Measurements from ENCODE around the gene MED22. TPM values are rescaled to one million over a fixed set of nuclear protein-coding genes. Genes with fewer than 3 reads are reported as not detected.

MED22 gene
- polyA plus RNA-seq, 1 donor (not counting 4 experiments of a cell fraction or from before 2014, with no cell fraction given): 15.9 TPM

DNA sequence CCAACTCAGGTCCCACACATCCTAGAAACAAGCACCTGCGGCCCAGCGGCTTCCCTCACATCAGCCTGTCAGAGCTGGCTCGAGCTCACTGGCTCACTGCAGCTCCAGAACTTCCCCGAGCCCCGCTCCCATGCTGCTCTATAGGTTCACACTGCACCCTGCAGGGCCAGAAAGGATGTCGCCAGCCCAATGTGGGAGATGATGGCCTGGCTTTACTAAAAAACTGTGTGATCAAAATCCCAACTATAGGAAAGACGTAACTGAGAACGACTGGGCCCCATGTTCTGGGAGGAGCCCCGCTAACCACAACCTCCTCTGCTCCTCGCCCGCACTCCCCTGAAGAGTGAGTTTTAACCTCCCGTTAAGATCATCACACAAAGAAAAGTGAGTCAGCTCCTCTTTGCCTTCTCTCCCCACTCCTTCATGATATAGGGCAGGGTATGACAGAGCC is 23.4 kb upstream of the MED22 start:
- Histone ChIP-seq H3K4me1 (ENCODE audit: control insufficient read depth, extremely low read depth, insufficient read depth, low read length) (peaks cover 51% of the 10 kb centered on the region), H2AFZ (ENCODE audit: control insufficient read depth, low read length) (no peak overlapping the region), H3K79me2 (ENCODE audit: control insufficient read depth, insufficient read depth, low read length) (peaks cover 92% of the 10 kb centered on the region), H3K9me3 (ENCODE audit: control insufficient read depth, low read depth, low read length) (no peaks in the 10 kb centered on the region), H3K36me3 (ENCODE audit: control insufficient read depth in 2 of 2, extremely low read depth in 1 of 2, insufficient read depth in 2 of 2, low read length in 2 of 2) (peaks cover 32 to 45% of the 10 kb centered on the region in 2 experiments), H3K4me3 (ENCODE audit: control insufficient read depth in 2 of 3, extremely low read depth in 1 of 3, insufficient read depth in 2 of 3, low read depth in 1 of 3, low read length in 3 of 3) (peak overlapping the region in 2 of 3 experiments; percentile 20 to 22), H3K27ac (ENCODE audit: control insufficient read depth, insufficient read depth, low read length) (peak overlapping the region; percentile 24), H3K9me1 (ENCODE audit: control insufficient read depth, extremely low read depth, insufficient read depth, low read length) (peaks cover 8% of the 10 kb centered on the region), H3K4me2 (ENCODE audit: control insufficient read depth, extremely low read depth, insufficient read depth, low read depth, low read length) (peak overlapping the region; percentile 73), H4K20me1 (ENCODE audit: control insufficient read depth, extremely low read depth, insufficient read depth, low read length) (peaks cover 61% of the 10 kb centered on the region), H3K9ac (ENCODE audit: control insufficient read depth, extremely low read depth, insufficient read depth, low read length) (no peak overlapping the region), H3K27me3 (ENCODE audit: control insufficient read depth, extremely low read depth, insufficient read depth, low read length) (no peaks in the 10 kb centered on the region)
- TF ChIP-seq CTCF (optimal IDR thresholded peaks at IDR 0.05 in 1 of 3, IDR thresholded peaks at IDR 0.05 in 1 of 3, conservative IDR thresholded peaks at IDR 0.05 in 1 of 3; ENCODE audit: extremely low read depth in 1 of 3, insufficient read depth in 2 of 3, low read length in 3 of 3): peak in 1 of 3 experiments; percentile 16
- no peak for TF ChIP-seq EZH2 (IDR thresholded peaks at IDR 0.05; ENCODE audit: low read length)
- dilution Hi-C loops (cut with MboI; ENCODE audit: extremely low pct_ligation_motif_present, low sequenced_read_pairs): no loop called here
- DNase-seq (ENCODE audit: low read depth, low spot score) (no peak), FAIRE-seq (peak; percentile 17)

- Histone ChIP-seq H3K4me3 (ENCODE audit: control insufficient read depth in 2 of 3, extremely low read depth in 1 of 3, insufficient read depth in 2 of 3, low read depth in 1 of 3, low read length in 3 of 3) (no peak overlapping the region), H3K27me3 (ENCODE audit: control insufficient read depth, extremely low read depth, insufficient read depth, low read length) (no peaks in the 10 kb centered on the region), H3K4me2 (ENCODE audit: control insufficient read depth, extremely low read depth, insufficient read depth, low read depth, low read length) (peak overlapping the region; percentile 73), H2AFZ (ENCODE audit: control insufficient read depth, low read length) (no peak overlapping the region), H3K36me3 (ENCODE audit: control insufficient read depth in 2 of 2, extremely low read depth in 1 of 2, insufficient read depth in 2 of 2, low read length in 2 of 2) (peaks cover 34 to 49% of the 10 kb centered on the region in 2 experiments), H3K79me2 (ENCODE audit: control insufficient read depth, insufficient read depth, low read length) (peaks cover 98% of the 10 kb centered on the region), H3K9me3 (ENCODE audit: control insufficient read depth, low read depth, low read length) (no peaks in the 10 kb centered on the region), H3K9ac (ENCODE audit: control insufficient read depth, extremely low read depth, insufficient read depth, low read length) (no peak overlapping the region), H4K20me1 (ENCODE audit: control insufficient read depth, extremely low read depth, insufficient read depth, low read length) (peaks cover 61% of the 10 kb centered on the region), H3K27ac (ENCODE audit: control insufficient read depth, insufficient read depth, low read length) (peak overlapping the region; percentile 24), H3K4me1 (ENCODE audit: control insufficient read depth, extremely low read depth, insufficient read depth, low read length) (peaks cover 57% of the 10 kb centered on the region), H3K9me1 (ENCODE audit: control insufficient read depth, extremely low read depth, insufficient read depth, low read length) (peaks cover 8% of the 10 kb centered on the region)
- FAIRE-seq: no peak
- no peak for TF ChIP-seq CTCF (optimal IDR thresholded peaks at IDR 0.05 in 1 of 3, IDR thresholded peaks at IDR 0.05 in 1 of 3, conservative IDR thresholded peaks at IDR 0.05 in 1 of 3; ENCODE audit: extremely low read depth in 1 of 3, insufficient read depth in 2 of 3, low read length in 3 of 3)
- TF ChIP-seq EZH2 (IDR thresholded peaks at IDR 0.05; ENCODE audit: low read length): no peak
- DNase-seq (ENCODE audit: low read depth, low spot score): no peak
- dilution Hi-C loops (cut with MboI; ENCODE audit: extremely low pct_ligation_motif_present, low sequenced_read_pairs): no loop called here
Measured at GRCh38 chr9:133370685-133371084, 22.8 kb upstream of the MED22 start.
